Right renal cortex interstitium (tissue), 3 donors: ENCODE data around the gene WHAMM. TPM values are rescaled to one million over a fixed set of nuclear protein-coding genes. Genes with fewer than 3 reads are reported as not detected.

ENCODE experiments used
- DNase-seq, 3 donors: peaks; one replicate each; pipeline ENCODE4 v3.0.0-alpha.2; 2013; ENCODE audit warnings: low read depth in 3 of 3, low spot score in 2 of 3
- polyA plus RNA-seq, 3 donors: library from polyadenylated mRNA; unstranded; fragments of 120-200 nt; gene quantifications; one replicate each; pipeline ENCODE4 v1.2.1, GENCODE V29; 2013; ENCODE audit not compliant: insufficient read length in 3 of 3

WHAMM gene
- polyA plus RNA-seq, 3 donors = 11.5 to 14.0 (median 12.5) TPM

DNA sequence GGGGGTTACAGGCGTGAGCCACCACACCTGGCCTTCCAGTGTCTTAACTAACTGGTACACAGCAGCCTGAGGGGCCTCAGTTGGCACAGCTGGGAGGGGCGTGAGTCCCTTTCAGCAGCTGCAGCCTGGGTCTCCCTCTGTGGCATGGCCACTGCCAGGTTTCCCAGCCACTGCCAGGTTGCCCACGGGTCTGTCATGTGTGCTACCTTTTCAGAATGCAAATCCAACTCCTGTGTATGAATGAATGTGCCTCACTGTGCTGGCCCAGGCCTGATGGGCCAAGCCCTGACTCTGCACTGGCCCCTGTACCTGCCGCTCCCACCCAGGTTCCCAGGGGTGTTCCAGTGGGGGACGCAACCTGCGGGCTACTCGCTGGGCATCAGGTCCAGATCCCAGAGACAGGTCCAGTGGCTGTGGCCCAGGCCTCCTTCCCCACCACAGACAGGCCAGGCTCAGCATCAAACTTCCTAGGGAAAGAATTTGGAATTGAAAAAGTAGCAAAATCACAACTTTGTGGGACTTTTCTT is 26.0 kb downstream of the WHAMM start:
- no peak for DNase-seq

- DNase-seq = no peak
Measured at GRCh38 chr15:82838096-82838735, 28.8 kb downstream of the WHAMM start.

DNA sequence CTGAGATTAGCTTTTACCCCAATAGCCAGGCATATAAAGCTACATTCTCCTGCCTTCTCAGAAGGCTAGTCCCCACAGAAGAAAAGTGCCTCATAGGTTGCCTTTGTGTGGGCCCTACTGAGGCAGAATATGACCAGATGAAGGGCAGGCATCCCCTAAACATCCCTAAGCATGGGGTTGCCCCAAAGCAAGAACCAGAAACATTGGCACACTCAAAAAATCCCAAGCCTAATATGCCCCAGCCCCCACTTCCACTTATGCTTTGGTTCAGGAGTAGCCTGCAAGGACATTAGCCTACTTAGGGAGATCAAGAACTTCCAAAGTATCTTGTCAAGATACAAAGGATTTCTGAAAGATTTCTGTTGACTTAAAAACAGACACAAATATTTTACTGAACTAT is 29.7 kb downstream of the WHAMM start:
- DNase-seq = no peak

GRCh38 chr15:82840166-82840565 is 30.7 kb downstream of the WHAMM start:
- DNase-seq = no peak

DNA sequence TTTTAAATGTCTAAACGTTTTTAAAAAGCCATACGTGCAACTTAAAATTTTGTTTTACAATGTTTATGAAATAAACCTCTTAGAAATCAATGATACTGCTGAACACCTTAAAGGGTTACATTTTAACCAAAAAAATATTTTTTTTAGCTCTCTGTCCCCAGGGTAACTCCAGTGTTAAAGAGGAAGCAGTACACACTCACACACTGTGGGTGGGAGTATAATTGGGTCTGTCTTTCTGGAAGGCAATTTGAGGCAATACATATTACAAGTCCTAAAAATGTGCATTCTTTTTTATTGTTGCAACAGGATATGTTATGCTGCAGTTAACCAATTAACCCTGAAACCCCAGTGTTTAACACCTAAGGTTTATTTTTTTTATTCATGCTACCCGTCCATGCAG is 34.1 kb downstream of the WHAMM start:
- DNase-seq = no peak

DNA sequence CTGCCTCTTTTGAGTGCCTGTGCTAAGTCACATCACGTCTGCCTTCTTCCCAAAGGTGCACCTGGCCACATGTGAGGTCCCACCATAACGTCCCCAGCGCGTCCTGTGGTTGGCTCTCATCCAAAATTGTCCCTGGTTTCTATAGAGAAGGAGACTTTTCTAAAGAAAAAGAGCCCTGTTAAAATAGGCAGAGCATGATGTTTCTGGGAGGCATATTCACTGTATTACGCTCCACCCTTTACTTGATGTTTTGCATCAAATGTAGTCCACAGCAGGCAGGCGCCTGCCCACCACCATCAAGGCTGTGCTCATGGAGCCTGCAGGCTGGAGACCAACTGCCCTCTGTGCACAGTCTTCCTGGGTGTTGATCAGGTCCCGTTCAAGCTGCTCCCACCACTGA is 36.3 kb downstream of the WHAMM start:
- DNase-seq = no peak

DNA sequence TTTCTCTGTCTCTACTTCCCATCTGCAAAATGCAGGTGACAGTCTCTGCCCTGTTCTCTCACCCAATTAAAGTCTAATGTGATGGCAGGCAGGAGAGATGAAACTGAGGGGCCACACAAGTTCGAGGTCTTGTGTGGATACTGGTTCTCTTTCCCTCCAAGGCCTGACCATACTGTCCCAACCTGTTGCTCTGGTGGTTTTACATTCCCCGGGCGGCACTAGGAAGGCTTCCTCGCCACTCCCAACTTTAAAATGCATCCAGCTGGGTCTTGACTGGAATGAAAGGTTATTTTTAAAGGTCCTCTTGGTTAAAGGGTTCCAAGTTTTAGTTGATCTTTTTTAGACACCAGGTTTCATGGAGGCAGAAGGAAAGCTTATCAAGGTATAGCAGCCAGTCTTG is 37.2 kb downstream of the WHAMM start:
- no peak for DNase-seq

DNA sequence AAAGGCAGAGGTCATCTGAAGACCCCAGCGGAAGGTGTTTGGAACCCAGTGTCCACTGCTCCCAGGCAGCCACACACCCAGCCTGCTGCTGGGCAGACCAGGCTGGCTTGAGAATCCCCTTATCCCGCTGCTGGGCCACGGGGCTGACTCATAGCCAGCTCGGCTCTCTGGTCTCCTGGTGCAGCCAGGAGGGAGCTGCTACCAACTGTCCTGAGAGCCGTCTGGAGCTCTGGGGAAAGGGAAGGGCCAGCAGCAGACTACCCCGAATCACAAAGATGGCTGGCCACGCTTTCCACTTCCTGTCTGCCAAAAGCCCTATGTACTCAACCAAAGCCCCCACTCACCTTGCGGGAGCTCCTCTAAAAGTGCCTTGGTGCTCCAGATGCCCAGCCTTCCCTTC is 38.3 kb downstream of the WHAMM start:
- DNase-seq = no peak

GRCh38 chr15:82848241-82848993 is 39.0 kb downstream of the WHAMM start:
- no peak for DNase-seq

- peak; percentile 54 to 73 (median 67) for DNase-seq
Measured at GRCh38 chr15:82849556-82850512, 40.4 kb downstream of the WHAMM start.

GRCh38 chr15:82850731-82851130 is 41.3 kb downstream of the WHAMM start:
- DNase-seq = no peak

DNA sequence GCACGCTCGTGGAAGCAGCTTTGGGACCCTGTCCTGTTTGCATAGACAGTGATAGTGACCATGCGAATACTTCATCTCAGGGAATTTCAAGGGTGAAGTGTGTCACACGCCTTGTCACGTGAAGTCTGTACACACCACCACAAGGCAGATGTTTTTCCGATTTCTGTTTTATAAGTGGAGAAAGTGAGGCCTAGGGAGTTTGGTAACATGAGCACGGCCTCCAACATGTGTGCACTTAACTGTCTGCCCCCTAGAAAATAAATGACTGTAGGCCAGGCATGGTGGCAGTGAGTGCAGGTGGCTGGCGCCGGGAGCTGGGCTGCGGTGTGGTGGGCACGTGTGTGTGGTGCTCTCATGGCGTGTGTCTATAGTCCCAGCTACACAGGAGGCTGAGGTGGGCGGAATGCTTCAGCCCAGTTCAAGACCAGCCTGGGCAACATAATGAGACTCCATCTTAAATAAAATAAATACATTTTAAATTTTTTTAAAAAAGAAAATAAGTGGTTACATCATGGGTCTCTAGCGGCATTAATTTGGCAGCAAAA is 42.0 kb downstream of the WHAMM start:
- no peak for DNase-seq

- DNase-seq = no peak
Measured at GRCh38 chr15:82851981-82852511, 42.6 kb downstream of the WHAMM start.

DNA sequence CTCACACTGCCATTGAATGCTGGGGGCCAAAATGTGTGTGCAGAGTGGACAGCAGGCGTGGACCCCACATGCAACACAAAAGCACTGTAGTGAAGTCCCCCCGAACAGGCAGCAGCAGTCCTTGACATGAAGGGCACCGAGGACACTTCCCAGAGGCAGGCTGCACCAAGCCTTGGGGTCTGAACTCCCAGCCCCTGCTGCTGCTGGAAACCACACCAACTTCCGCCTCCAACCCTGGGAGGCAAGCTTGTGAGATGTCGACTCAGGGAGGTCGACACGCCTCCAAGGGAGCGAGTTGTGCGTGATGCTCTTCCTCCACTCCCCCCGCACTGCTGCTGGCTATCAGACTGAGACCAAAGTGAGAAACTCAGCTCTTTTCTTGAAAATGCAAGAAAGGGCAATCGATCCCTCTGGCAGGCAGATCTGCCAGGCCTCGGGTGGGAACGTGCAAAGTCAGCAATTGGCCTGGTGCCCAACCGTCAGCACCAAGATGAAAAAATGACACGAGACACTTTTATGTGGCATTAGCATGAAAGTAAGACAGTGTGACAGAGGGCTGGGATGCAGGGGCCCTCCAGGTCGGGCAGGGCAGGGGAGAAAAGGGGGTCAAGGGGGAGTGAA is 43.6 kb downstream of the WHAMM start:
- no peak for DNase-seq

GRCh38 chr15:82854554-82854953 is 45.1 kb downstream of the WHAMM start:
- DNase-seq = no peak

GRCh38 chr15:82855286-82856100 is 46.1 kb downstream of the WHAMM start:
- DNase-seq = no peak

GRCh38 chr15:82856397-82857170 is 47.2 kb downstream of the WHAMM start:
- no peak for DNase-seq

- no peak for DNase-seq
Measured at GRCh38 chr15:82858932-82859331, 49.5 kb downstream of the WHAMM start.
